HepG2 (cell line): Measurements from ENCODE around the gene CDH23.

Experiments used
- CTCF ChIP-seq: sonication (generic); formaldehyde crosslinking; IDR thresholded peaks from 2 replicates; pipeline ENCODE4 v1.5.0; 2020; ENCODE audit warnings: mild to moderate bottlenecking, missing genetic modification reagents, moderate library complexity
- MLX ChIP-seq: IDR thresholded peaks from 2 replicates; pipeline ENCODE4 v1.6.1; 2016
- NFKB2 ChIP-seq: sonication (generic); formaldehyde crosslinking; IDR thresholded peaks from 2 replicates; pipeline ENCODE4 v1.4.0; 2020; ENCODE audit warnings: missing genetic modification reagents, borderline replicate concordance
- POLR2AphosphoS5 ChIP-seq: IDR thresholded peaks from 2 replicates; pipeline ENCODE4 v1.6.1; 2012; ENCODE audit warnings: low read depth, low read length
- REPIN1 ChIP-seq: sonication (generic); formaldehyde crosslinking; IDR thresholded peaks from 2 replicates; pipeline ENCODE4 v1.8.0; 2022; ENCODE audit warnings: missing genetic modification reagents, low read depth, mild to moderate bottlenecking, borderline replicate concordance
- TAF1 ChIP-seq: sonication (generic); formaldehyde crosslinking; IDR thresholded peaks from 2 replicates; pipeline ENCODE4 v1.4.0; 2020; ENCODE audit warnings: missing genetic modification reagents
- YY1 ChIP-seq: IDR thresholded peaks from 2 replicates; pipeline ENCODE4 v1.6.1; 2011; ENCODE audit warnings: low read length, low read depth, moderate library complexity, mild to moderate bottlenecking; ENCODE audit not compliant: insufficient read depth, insufficient replicate concordance

DNA sequence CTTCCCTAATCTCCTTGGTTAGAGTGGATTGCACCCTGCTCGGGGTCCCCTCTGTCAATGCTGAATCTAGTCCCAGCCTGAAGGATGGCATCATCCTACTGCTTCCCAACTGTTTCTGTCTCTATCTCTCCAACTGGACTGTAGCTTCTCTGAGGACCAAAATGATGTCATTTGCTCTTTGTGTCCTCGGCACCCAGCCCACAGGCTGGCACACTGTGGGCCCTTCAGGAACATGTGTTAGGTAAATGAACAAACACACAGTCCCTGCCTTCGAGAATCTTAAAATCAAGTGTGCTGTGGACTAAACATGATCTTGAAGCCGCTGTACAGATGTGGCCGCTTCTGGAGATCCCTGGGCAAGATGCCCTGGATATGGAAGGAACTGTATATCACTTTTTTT is 5.0 kb upstream of the CDH23 start:
- no peak for TF ChIP-seq CTCF
- no peak for TF ChIP-seq REPIN1 (CRISPR knock-in tag)
- no peak for TF ChIP-seq POLR2AphosphoS5
- TF ChIP-seq TAF1 (CRISPR knock-in tag), result no peak
- no peak for TF ChIP-seq YY1
- no peak for TF ChIP-seq NFKB2 (CRISPR knock-in tag)
- TF ChIP-seq MLX, result no peak
